Pons (tissue), 1 donor: ENCODE results near the gene PSPC1.
"Not testable (repeated sequence)": the region's sequence is repeated elsewhere in the genome, so short reads cannot be mapped to it uniquely, and the experiment has no call there.

ENCODE experiments used
- DNase-seq: peaks from one replicate; pipeline ENCODE4 v3.0.0-alpha.2; 2016; ENCODE audit warnings: low spot score

The PSPC1 gene

DNA sequence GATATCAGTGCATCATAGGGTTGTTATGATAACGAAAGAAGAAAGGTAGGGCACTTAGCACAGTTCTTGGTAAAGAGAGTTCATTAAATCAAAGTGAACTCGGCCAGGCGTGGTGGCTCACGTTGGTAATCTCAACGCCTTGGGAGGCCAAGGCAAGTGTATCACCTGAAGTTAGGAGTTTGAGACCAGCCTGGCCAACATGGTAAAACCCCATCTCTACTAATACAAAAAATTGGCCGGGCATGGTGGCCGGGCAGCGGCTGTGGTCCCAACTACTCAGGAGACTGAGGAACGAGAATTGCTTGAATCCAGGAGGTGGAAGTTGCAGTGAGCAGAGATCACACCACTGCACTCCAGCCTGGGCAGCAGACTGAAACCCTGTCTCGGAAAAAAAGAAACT, 19.1 kb downstream of the PSPC1 start:
- DNase-seq: no peak

DNA sequence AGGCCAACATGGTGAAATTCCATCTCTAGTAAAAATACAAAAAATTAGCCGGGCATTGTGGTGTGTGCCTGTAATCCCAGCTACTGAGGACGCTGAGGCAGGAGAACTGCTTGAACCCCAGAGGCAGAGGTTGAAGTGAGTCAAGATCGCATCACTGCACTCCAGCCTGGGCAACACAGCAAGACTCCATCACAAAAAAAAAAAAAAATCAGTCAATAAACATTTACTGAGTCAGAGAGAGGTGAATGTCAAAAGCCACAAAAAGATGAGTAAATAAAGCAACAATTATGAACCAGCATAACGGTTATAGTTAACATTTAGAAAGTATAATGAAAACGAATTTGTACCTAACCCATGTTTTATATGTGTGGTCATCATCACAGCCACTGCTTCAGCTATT, 23.1 kb downstream of the PSPC1 start:
- DNase-seq: no peak

DNA sequence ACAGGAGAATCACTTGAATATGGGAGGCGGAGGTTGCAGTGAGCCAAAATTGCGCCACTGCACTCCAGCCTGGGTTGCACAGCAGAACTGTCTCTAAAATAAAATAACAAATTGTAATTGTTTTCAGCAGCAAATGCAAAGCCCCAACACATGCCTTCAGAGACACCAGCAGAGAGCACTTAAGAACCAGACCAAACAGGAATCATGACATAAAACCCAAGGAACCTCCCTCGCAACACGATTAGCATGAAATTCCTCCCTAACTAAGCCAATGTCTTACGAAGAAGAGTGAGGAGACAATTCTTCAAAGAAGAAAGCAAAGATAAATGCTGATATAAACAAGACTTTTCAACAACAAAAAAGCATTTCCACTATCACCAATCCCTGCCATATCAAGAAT, 40.1 kb downstream of the PSPC1 start:
- DNase-seq: no peak

DNA sequence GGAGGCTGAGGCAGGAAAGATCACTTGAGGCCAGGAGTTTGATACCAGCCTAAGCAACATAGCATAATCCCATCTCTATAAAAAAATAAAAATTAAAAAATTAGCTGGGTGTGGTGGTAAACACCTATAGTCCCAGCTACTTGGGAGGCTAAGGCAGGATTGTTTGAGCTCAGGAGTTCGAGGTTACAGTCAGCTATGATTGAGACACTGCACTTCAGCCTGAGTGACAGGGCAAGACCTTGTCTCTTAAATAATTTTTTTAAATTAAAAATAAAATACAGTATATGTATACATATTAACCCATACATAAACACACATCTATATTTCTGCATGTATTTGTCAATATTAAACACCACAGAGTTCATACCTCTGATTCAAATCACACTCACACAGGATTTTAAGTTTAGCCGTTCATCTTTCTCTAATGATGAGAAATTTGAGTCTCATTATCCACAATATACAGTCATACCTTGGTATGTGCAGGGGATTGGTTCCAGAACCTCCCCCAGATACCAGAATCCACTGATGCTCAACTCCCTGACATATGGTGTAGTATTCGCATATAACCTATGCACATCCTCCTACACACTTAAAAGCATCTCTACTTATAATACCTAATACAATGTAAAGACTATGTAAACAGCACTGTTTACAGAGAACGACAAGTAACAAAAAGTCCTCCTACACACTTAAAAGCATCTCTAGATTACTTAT, 44.7 kb downstream of the PSPC1 start:
- no peak for DNase-seq

DNA sequence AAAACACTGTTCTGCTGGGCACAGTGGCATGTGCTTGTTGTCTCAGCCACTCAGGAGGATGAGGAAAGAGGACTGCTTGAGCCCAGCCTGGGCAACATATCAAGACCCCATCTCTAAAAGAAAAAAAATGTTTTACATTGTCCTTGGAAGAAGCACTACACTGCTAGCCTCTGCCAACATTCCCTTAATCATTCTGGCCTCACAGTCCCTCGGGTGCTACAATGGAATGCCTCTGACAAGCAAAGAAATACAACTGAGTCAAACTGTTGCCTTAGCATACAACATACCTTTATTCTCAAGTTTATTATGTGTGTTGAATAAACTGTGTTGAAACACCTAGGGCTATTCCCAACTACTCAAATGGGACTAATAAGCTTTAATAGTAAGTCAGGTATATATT, 56.1 kb downstream of the PSPC1 start:
- no peak for DNase-seq

DNA sequence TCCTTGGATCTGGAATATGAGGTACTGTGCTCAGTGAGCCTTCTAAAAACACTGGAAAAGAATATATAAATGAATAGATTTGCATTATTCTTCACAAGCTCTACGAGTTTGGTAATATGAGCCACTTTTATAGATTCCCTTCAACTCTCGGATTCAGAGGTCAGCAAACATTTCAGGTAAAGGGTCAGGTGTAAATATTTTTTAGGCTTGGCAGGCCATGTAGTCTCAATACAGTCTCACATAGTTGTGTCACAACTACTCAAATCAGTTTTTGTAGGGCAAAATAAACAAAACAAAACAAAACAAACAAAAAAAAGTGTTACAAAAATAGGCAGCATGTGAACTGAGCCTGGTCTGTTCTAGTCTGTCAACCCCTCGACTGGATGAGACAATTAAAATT, 57.4 kb downstream of the PSPC1 start:
- no peak for DNase-seq

DNA sequence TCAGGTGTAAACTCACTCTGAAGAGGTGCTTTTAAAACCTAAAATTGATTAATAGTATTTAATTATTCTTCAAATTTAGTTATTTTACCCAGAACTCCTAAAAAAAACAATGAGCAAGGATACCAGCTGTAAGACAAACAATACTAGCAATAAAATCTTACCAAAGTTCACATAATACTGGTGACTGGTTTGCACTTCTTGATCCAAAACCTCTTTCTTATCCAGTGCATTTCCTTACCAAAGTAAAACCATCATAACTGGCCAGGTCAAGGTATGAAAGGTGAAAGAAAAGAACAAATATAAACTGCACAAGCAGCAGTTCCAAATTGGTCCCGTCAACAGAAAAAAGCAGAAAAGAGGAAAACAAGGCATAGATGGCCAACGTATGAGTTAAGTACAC, 62.7 kb downstream of the PSPC1 start:
- DNase-seq: no peak

DNA sequence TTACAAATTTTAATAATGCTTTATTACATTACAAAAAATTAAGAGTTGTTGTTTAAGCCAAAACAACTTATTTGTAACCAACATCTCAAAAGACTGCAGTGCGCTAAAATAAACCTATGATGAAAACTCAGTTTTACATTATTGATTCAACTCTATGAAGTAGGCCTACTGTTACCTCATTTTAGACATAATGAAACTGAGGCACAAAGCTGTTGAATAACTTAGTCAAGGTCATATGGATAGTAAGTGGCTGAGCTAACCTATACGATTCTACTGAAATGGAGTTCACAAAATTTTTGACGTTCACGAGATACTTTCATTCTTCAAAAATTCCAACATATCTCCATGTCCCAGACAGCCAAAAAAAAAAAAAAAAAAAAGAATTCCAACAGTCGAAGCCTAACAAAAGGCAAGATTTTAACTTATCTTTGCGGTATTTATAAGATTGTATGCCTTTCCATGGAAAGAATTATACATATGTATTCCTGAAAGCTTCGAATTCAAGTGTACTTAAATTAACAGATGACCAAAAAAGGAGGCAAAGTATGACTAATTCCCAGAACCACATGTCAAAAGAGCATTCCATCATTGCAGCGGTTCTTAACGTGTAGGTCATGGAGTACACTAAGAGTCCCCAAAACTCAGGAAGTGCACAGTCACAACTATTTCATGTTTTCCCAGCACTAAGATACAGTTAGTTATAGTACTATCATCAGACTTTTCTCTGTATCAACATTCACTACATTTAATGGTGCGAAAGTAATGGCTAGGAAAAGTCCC, 69.4 kb downstream of the PSPC1 start:
- no peak for DNase-seq

DNA sequence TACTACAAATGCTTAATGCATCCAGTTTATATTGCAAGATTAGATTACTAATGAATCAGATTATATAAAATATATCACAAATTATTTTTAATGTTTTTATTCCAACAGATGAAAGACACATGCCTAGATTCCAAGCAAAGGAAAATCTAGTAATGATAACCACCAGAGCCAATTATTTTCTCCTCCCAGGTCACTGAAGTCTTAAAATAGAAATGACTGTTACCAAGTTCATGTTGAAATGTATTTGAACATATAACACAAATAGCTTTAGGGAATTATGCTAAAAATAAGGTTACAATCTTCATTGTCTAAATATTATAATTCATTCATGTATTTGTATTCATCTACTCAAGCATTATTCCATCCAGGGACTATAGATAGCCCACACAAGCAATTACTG, 73.0 kb downstream of the PSPC1 start:
- not testable (repeated sequence) for DNase-seq

DNA sequence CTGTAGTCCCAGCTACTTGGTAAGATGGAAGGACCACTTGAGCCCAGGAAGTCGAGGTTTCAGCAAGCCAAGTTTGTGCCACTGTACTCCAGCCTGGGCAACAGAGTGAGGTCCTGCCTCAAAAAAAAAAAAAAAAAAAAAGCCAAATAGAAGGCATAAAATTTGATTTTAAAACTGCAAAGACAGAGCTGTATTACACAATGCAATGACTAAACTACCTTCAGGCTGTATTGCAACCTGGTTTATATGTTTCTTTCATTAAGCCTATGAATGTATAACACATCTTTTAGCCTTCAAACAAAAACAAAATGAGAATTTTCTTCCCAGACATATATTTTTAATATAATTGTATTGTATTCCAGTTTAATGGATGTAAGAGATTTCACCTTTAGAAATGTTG, 73.7 kb downstream of the PSPC1 start:
- not testable (repeated sequence) for DNase-seq

DNA sequence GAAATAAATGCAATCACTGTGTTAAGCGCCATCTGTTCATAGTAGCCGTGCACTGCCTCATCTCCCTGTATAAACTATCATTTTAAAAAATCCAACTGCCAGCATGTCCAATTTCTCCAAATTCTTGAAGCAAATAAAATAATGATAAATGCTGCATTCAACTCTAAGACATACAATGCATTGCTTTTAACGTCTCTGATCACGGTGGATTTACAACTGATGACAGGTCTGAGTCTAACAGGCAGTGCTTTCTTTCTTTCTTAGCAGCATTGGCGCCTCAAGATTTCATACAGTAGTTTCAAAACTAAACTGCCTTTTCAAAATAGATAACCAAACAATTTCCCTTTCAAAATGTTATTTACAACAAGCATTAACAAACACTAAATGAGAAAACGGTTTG, 78.5 kb downstream of the PSPC1 start:
- DNase-seq: not testable (repeated sequence)

DNA sequence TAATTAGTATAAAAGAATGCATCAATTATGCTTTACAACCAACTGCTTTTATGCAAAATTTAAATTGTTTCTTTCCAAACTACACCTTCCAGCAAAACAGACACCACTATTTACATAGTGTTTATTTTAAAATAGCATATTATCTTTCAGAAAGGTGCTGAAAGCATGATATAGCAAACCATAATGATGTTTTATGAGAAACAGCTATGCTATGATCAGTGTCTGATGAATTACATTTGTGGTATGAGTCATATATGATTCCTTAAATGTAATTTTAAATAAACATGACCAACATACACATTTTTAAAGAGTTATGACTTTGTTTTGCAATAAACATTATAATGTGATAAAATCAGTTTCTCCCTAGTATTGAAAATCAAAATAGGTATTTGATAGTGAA, 81.1 kb downstream of the PSPC1 start:
- DNase-seq: not testable (repeated sequence)

DNA sequence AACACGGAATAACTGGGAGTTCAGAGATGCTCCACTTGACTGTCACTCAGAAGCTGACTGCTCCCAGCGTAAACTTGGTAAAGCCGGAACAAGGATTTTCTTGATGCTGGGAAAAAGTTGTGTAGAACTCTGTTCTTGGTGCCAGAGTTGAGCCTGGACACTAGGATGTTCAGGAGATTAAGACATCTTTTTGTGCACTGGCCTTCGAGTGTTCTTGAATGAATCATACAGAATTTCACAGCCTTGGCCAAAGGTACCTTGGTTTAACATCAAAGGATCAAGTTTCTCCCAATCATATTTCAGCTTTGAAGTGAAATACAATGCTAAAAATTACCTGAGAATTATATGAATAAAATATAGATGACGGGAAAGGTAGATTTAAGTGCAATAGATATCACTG, 81.8 kb downstream of the PSPC1 start:
- DNase-seq: not testable (repeated sequence)

DNA sequence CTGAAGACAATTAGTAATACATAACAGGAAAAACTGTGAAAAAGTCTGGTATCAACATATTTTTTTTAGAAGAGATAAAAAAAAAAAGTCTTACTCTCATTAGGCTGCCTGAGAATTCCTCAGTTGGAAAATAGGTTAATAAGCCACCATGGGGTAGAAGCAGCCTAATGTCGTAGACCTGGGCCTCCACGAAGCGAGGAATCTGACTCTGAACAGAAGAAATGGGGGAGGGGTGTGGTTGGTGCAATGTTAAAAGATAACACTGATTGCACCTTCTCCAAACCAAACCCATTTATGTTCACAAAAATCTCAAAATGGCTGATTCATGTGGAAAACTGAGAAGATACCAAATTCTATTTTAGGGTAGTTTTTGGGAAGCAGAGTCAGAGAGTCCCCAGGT, 86.9 kb downstream of the PSPC1 start:
- no peak for DNase-seq

DNA sequence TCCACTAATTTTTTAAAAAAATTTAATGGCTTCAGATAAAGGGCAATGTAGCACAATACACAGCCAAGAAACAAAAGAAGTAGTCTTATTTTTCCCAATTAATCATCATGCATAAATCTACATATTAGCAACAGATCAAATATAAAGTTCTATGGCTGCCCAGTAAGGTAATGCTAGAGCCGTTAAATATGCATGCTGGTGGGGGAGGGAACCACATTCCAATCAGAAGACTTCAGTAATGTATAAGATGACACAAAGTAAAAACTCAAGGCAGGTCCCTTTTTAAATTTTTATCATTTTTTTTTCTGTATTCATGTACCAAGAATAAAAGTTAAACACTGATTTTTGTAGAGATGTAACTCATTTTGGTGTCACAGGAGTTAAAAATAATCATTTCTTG, 87.3 kb downstream of the PSPC1 start:
- DNase-seq: no peak

DNA sequence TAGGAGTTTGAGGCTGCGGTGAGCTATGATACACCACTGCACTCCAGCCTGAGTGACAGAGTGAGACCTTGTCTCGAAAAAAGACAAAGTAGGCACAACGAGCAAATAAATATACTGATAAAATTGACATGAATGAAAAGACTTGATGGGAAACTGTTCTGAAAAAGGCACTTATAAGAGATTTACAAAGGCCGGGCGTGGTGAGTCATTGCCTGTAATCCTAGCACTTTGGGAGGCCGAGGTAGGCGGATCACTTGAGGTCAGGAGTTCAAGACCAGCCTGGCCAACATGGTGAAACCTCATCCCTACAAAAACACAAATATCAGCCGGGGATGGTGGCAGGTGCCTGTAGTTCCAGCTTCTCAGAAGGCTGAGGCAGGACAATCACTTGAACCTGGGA, 91.3 kb downstream of the PSPC1 start:
- DNase-seq: not testable (repeated sequence)

DNA sequence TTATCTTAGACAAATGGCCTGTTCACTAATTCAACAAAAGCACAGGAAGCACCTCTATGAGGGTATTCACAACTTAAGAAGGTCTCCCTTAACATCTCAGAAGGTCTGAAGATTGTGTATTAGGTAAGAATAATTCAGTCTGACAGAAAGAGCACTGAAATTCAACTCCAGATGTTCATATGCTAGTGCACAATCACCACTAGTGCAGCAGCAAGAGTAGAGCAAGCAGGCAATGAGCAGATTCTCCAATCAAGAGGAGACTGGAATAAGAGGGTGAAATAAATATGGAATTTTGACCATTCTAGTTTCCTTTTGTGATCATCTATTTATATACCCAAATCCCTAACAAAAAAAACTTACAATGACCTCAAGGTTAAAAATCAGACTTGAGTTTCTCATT, 97.3 kb downstream of the PSPC1 start:
- no peak for DNase-seq

DNA sequence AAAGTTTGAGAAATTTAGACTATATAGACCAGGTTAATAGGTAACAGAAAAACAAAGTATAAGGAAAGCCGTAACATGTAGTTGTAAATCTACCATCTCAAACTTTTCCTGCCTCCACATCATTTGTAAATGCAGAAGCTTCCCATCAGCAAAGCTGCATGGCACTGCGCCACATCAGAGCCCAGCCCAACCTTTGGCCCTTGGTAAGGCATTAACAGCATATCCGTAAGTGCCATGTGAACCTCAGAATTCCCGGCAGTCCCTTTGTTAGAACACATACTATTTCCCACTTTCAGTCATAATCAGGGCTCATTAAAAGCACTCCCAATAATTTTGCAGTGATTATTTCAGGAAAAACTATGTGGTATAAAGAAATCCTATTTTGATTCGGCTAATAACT, 97.7 kb downstream of the PSPC1 start:
- DNase-seq: no peak

DNA sequence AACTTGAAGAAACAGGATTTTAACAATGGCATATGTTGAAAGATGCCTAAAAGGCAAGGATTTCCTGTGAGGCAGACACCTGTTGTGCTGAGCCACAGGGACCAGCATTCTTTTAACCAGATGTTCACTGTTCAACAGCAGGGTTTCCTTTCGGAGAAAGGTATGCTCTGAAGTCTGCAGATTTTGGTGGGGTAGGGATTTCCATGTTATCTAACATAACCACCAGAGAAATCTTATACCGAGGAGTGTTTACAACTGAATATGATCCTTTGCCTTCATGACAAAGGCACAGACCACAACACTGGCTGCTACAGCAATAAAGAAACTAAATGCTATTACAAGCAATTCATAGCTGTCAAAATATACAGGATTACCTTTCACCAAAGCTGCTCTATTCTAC, 101.2 kb downstream of the PSPC1 start:
- no peak for DNase-seq

DNA sequence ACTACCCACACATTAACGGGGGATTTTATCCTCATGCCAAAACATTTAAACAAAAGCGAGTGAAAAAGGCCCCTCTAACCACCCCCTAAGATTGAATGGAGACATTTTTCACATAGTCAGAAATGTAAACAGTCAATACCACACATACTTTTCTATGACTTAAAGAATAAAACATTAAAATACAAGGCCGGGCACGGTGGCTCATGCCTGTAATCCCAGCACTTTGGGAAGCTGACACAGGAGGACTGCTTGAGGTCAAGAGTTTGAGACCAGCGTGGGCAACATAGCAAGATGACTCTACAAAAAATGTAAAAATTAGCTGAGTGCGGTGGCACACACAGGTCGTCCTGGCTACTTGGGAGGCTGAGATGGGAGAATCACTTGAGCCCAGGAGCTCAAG, 102.0 kb downstream of the PSPC1 start:
- no peak for DNase-seq

DNA sequence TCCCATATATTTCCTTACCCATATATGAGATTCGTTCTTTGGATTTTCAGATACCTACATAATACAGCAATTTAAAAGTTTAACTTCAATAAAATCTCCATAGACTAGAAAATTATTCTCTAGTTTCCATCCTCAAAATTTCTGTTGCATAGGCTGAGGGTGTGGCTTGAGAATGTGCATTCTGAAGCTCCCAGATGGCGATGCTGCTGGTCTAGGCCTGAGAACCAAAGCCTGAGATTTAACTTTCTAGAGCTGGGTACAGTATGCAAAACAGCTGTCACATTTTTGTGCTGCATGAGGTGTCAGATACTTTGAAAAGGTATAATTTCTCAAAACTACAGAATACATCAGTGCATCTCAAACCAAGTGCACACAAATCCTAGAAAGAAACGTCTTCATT, 106.6 kb downstream of the PSPC1 start:
- DNase-seq: no peak

DNA sequence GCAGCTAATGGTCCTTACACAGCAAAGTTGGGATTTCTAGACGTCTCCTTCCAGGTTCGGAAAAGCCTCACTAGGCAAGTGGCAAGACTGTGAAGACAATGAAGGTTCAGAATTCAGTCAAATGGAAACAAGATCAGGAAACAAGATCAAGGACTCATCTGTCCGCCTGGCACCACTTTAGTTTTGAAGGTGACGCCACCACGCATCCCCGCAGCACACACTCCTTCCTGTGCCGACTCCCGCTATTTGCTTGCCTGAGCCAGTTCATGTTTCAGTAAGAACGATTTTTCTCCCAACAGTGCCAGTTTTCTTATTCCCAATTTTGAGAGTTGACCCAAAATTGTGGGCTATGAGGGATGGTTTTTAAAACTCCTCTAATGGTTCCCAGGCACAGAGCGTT, 107.8 kb downstream of the PSPC1 start:
- no peak for DNase-seq

DNA sequence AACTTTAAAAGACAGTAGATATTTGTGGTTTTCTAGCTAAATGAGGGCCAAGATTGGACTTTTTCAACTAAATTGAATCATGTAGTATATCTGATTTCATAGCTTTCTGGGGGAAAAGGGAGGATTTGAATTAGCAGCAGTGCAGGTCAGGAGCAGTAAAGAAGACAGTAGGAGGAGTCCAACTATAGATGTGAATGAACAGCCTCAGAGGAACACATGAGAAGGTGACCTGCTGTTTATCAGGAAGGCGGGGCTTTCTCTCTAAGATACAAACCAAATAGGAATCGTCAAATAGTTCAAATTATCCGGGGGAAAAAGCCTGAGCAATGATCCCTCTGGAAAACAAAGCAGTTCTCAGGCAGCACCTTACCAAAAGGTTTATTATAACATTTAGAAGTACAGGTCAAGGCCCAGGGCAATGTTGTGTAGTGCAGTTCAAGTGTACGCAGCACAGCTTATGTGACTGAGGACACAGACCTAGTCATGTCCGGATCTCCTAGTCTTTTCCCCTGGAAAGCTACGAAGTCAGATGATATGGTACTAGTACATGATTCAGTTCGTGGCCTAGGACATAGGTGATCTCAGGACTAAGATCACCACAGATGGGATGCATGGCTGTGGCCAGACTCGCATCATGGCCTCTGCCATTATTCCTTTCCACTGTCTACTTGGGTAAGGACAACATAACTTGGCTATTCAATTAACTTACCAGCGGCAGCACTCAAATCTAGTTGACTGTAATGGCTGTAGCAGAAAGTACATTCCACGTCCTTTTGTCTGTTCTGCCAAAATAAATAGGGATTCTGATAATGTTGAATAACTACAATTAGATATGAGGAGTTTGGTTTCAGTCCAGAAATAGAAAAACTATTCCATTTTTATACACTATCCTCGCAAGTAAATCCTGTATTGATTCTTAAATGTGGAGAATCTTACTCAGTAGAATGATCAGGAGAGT, 109.0 kb downstream of the PSPC1 start:
- no peak for DNase-seq
